Naive B cell (primary cell): ENCODE data around the gene PPM1H. TPM values are rescaled to one million over a fixed set of nuclear protein-coding genes. Genes with fewer than 3 reads are reported as not detected.

Experiments used
- ATAC-seq, 2 donors: fragments of 150-1000 bp; cut with Tn5 transposase; 2 replicates each; pipeline ENCODE4 v1.10.0; 2021; ENCODE audit warnings: low read depth in 2 of 2, mild to moderate bottlenecking in 2 of 2, moderate library complexity in 2 of 2
- DNase-seq: peaks from one replicate; pipeline ENCODE4 v3.0.0; 2022
- H3K27ac Mint-ChIP-seq, 6 donors: one replicate each; pipeline ENCODE4 v1.8.0; 2020 to 2022; ENCODE audit warnings: mild to moderate bottlenecking in 6 of 6, mixed read lengths in 6 of 6, moderate library complexity in 5 of 6, inconsistent platforms in 2 of 6
- H3K27me3 Mint-ChIP-seq, 3 donors: one replicate each; pipeline ENCODE4 v1.8.0; 2021 to 2022; ENCODE audit warnings: mixed read lengths in 3 of 3, mild to moderate bottlenecking in 1 of 3
- H3K36me3 Mint-ChIP-seq, 2 donors: one replicate each; pipeline ENCODE4 v1.8.0; 2020 to 2022; ENCODE audit warnings: mixed read lengths in 2 of 2, inconsistent platforms in 1 of 2, mild to moderate bottlenecking in 1 of 2
- H3K4me1 Mint-ChIP-seq, 3 donors: one replicate each; pipeline ENCODE4 v1.8.0; 2020 to 2022; ENCODE audit warnings: mixed read lengths in 3 of 3, inconsistent platforms in 1 of 3, mild to moderate bottlenecking in 1 of 3, moderate library complexity in 1 of 3
- H3K4me3 Mint-ChIP-seq, 8 donors: one replicate each; pipeline ENCODE4 v1.8.0; 2020 to 2022; ENCODE audit warnings: mild to moderate bottlenecking in 8 of 8, mixed read lengths in 8 of 8, moderate library complexity in 8 of 8, inconsistent platforms in 2 of 8
- H3K9me3 Mint-ChIP-seq, 7 donors: one replicate each; pipeline ENCODE4 v1.8.0; 2020 to 2022; ENCODE audit warnings: mixed read lengths in 7 of 7, mild to moderate bottlenecking in 5 of 7, inconsistent platforms in 2 of 7, moderate library complexity in 1 of 7
- polyA plus RNA-seq, 6 donors: library from polyadenylated mRNA; unstranded; fragments of 300-500 nt; fragmentation: Illumina TruSeq; gene quantifications; one replicate each; pipeline ENCODE4 v1.2.3, GENCODE V29; 2021; ENCODE audit warnings: low read depth in 6 of 6

Gene PPM1H
- polyA plus RNA-seq, 6 donors from 2014 or later: 0.05 to 0.15 (median 0.12) TPM; not detected in 3

- ATAC-seq (peak; percentile 70), DNase-seq (peak; percentile 97)
- Mint-ChIP-seq H3K4me3 (peak overlapping the region; percentile 85 to 100 (median 94)), H3K27me3 (no peaks in the 10 kb centered on the region), H3K9me3 (no peaks in the 10 kb centered on the region), H3K36me3 (peaks cover 0 to 4% of the 10 kb centered on the region in 2 donors), H3K4me1 (peaks cover 18 to 46% (median 35%) of the 10 kb centered on the region in 3 donors), H3K27ac (peak overlapping the region; percentile 99 to 100 (median 100))
Measured at GRCh38 chr12:62602255-62603060, 332.5 kb downstream of the PPM1H start.

GRCh38 chr12:62601765-62602164 lies 333.2 kb downstream of the PPM1H start:
- peaks cover 0 to 4% of the 10 kb centered on the region in 2 donors for H3K36me3 Mint-ChIP-seq
- H3K4me3 Mint-ChIP-seq: peak overlapping the region; percentile 85 to 100 (median 94)
- H3K27ac Mint-ChIP-seq: peak overlapping the region; percentile 99 to 100 (median 100)
- ATAC-seq (no peak), DNase-seq (no peak)
- H3K27me3 Mint-ChIP-seq: no peaks in the 10 kb centered on the region
- H3K9me3 Mint-ChIP-seq: no peaks in the 10 kb centered on the region
- peaks cover 16 to 46% (median 30%) of the 10 kb centered on the region in 3 donors for H3K4me1 Mint-ChIP-seq

GRCh38 chr12:62599854-62600437 lies 335.0 kb downstream of the PPM1H start:
- Mint-ChIP-seq H3K36me3 (no peaks in the 10 kb centered on the region), H3K4me1 (peaks cover 15 to 27% (median 19%) of the 10 kb centered on the region in 3 donors), H3K27ac (peak overlapping the region in 3 of 6 donors; percentile 14 to 100 (median 100)), H3K4me3 (peak overlapping the region in 1 of 8 donors; percentile 100), H3K27me3 (no peaks in the 10 kb centered on the region), H3K9me3 (no peaks in the 10 kb centered on the region)
- DNase-seq: no peak
- no peak for ATAC-seq

- Mint-ChIP-seq H3K27me3 (no peaks in the 10 kb centered on the region), H3K9me3 (no peaks in the 10 kb centered on the region), H3K4me3 (peak overlapping the region in 1 of 8 donors; percentile 18), H3K36me3 (no peaks in the 10 kb centered on the region), H3K27ac (no peak overlapping the region), H3K4me1 (peaks cover 8 to 19% (median 9%) of the 10 kb centered on the region in 3 donors)
- DNase-seq: no peak
- no peak for ATAC-seq
Measured at GRCh38 chr12:62598846-62599245, 336.1 kb downstream of the PPM1H start.

GRCh38 chr12:62597253-62597652 lies 337.7 kb downstream of the PPM1H start:
- peak overlapping the region in 1 of 6 donors; percentile 64 for H3K27ac Mint-ChIP-seq

More at GRCh38 chr12:62597253-62597652, 337.7 kb downstream of the PPM1H start:
- ATAC-seq (no peak), DNase-seq (no peak)
- Mint-ChIP-seq H3K36me3 (no peaks in the 10 kb centered on the region), H3K4me1 (peaks cover 4 to 15% (median 7%) of the 10 kb centered on the region in 3 donors), H3K9me3 (no peaks in the 10 kb centered on the region), H3K4me3 (no peak overlapping the region), H3K27me3 (no peaks in the 10 kb centered on the region)

Other genes with a start within 250 kb of the PPM1H start
- gene AVPR1A, start 216.1 kb upstream of the PPM1H start, polyA plus RNA-seq: not detected